Measurements from ENCODE around the gene ZNF76. TPM values are rescaled to one million over a fixed set of nuclear protein-coding genes. Genes with fewer than 3 reads are reported as not detected.

The ZNF76 gene
- total RNA-seq, 3 donors from 2014 or later = 33.2 to 42.6 (median 36.2) TPM

GRCh38 chr6:35280903-35281302 is 21.4 kb downstream of the ZNF76 start:
- Histone ChIP-seq H3K4me3 (no peak overlapping the region), H3K9me3 (no peaks in the 10 kb centered on the region), H3K36me3 (ENCODE audit: low read depth) (no peaks in the 10 kb centered on the region), H3K4me1 (ENCODE audit: low read depth) (no peaks in the 10 kb centered on the region)
- ATAC-seq (no peak), DNase-seq (no peak)
- intact Hi-C loops (cut with DNase I, micrococcal nuclease) = no loop called here
- no peak for TF ChIP-seq CTCF (IDR thresholded peaks at IDR 0.05)

- TF ChIP-seq CTCF (IDR thresholded peaks at IDR 0.05) = no peak
- ATAC-seq = no peak
These were observed 22.9 kb downstream of the ZNF76 start for GRCh38 chr6:35282472-35282871.

GRCh38 chr6:35283361-35283760 is 23.8 kb downstream of the ZNF76 start:
- intact Hi-C loops (cut with DNase I, micrococcal nuclease) = no loop called here
- H3K9me3 ChIP-seq = no peaks in the 10 kb centered on the region
- DNase-seq = no peak
- H3K4me3 ChIP-seq = no peak overlapping the region
- H3K4me1 ChIP-seq (ENCODE audit: low read depth) = no peaks in the 10 kb centered on the region
- peaks cover 3% of the 10 kb centered on the region for H3K36me3 ChIP-seq (ENCODE audit: low read depth)
- TF ChIP-seq CTCF (IDR thresholded peaks at IDR 0.05) = no peak
- no peak for ATAC-seq

More at GRCh38 chr6:35282472-35282871, 22.9 kb downstream of the ZNF76 start:
- Histone ChIP-seq H3K36me3 (ENCODE audit: low read depth) (peaks cover 3% of the 10 kb centered on the region), H3K9me3 (no peaks in the 10 kb centered on the region), H3K4me1 (ENCODE audit: low read depth) (no peaks in the 10 kb centered on the region), H3K4me3 (no peak overlapping the region)
- no peak for DNase-seq
- intact Hi-C loops (cut with DNase I, micrococcal nuclease) = no loop called here

- ATAC-seq = peak; percentile 39
- H3K4me3 ChIP-seq = no peak overlapping the region
- H3K36me3 ChIP-seq (ENCODE audit: low read depth) = peaks cover 3% of the 10 kb centered on the region
- TF ChIP-seq CTCF (IDR thresholded peaks at IDR 0.05) = no peak
- no peak for DNase-seq
- no peaks in the 10 kb centered on the region for H3K9me3 ChIP-seq
- no peaks in the 10 kb centered on the region for H3K4me1 ChIP-seq (ENCODE audit: low read depth)
- intact Hi-C loops (cut with DNase I, micrococcal nuclease) = no loop called here
These were observed 28.3 kb downstream of the ZNF76 start for GRCh38 chr6:35287671-35288396.

GRCh38 chr6:35288834-35289233 is 29.3 kb downstream of the ZNF76 start:
- Histone ChIP-seq H3K36me3 (ENCODE audit: low read depth) (peaks cover 3% of the 10 kb centered on the region), H3K4me3 (no peak overlapping the region), H3K4me1 (ENCODE audit: low read depth) (no peaks in the 10 kb centered on the region), H3K9me3 (no peaks in the 10 kb centered on the region)
- TF ChIP-seq CTCF (IDR thresholded peaks at IDR 0.05) = no peak
- intact Hi-C loops (cut with DNase I, micrococcal nuclease) = no loop called here
- DNase-seq = no peak
- ATAC-seq = no peak

Measured in mucosa of descending colon (tissue), 3 donors.